ENCODE results near the gene IL1R1.

DNA sequence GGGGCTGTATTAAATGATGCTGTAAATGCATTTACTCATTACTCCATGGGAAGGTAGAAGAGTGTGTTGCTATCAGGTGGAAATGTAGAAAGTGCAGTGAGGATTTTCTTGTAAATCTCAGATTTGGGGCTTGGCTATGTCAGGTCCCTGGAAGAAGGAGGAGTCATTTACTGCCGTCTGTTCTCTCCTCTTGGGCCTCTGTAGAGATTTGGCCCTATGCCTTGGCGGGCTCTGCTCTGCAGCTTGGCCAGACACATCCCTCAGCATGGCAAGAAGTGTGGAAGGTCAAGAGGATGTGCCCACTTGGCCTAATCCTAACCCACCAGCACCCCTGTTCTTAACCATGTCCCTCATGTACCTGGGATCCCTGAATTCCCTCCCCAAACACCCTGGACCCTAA is 6.7 kb downstream of the IL1R1 start:
- TF ChIP-seq, protein P1, sequence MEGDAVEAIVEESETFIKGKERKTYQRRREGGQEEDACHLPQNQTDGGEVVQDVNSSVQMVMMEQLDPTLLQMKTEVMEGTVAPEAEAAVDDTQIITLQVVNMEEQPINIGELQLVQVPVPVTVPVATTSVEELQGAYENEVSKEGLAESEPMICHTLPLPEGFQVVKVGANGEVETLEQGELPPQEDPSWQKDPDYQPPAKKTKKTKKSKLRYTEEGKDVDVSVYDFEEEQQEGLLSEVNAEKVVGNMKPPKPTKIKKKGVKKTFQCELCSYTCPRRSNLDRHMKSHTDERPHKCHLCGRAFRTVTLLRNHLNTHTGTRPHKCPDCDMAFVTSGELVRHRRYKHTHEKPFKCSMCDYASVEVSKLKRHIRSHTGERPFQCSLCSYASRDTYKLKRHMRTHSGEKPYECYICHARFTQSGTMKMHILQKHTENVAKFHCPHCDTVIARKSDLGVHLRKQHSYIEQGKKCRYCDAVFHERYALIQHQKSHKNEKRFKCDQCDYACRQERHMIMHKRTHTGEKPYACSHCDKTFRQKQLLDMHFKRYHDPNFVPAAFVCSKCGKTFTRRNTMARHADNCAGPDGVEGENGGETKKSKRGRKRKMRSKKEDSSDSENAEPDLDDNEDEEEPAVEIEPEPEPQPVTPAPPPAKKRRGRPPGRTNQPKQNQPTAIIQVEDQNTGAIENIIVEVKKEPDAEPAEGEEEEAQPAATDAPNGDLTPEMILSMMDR (optimal IDR thresholded peaks at IDR 0.05 in 1 of 3, IDR thresholded peaks at IDR 0.05 in 1 of 3, conservative IDR thresholded peaks at IDR 0.05 in 1 of 3; ENCODE audit: extremely low read depth in 1 of 3, insufficient read depth in 2 of 3, low read length in 3 of 3) = no peak
- TF ChIP-seq EZH2 (IDR thresholded peaks at IDR 0.05; ENCODE audit: low read length) = no peak

Measured in keratinocyte (primary cell).